Renal cortical epithelial cell (primary cell): ENCODE results near the gene CLEC11A. TPM values are rescaled to one million over a fixed set of nuclear protein-coding genes. Genes with fewer than 3 reads are reported as not detected.

Experiments
- DNase-seq: peaks from one replicate; pipeline ENCODE4 v3.0.0-alpha.2; 2011; ENCODE audit warnings: low read depth
- total RNA-seq: library from RNA; depleted of rRNA; stranded (reverse); fragments of >200 nt; gene quantifications from 2 replicates; pipeline ENCODE4 v1.2.3, GENCODE V29; 2014

The CLEC11A gene, protein sequence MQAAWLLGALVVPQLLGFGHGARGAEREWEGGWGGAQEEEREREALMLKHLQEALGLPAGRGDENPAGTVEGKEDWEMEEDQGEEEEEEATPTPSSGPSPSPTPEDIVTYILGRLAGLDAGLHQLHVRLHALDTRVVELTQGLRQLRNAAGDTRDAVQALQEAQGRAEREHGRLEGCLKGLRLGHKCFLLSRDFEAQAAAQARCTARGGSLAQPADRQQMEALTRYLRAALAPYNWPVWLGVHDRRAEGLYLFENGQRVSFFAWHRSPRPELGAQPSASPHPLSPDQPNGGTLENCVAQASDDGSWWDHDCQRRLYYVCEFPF
- 0.15 and 0.52 TPM in 2 replicates for total RNA-seq

DNA sequence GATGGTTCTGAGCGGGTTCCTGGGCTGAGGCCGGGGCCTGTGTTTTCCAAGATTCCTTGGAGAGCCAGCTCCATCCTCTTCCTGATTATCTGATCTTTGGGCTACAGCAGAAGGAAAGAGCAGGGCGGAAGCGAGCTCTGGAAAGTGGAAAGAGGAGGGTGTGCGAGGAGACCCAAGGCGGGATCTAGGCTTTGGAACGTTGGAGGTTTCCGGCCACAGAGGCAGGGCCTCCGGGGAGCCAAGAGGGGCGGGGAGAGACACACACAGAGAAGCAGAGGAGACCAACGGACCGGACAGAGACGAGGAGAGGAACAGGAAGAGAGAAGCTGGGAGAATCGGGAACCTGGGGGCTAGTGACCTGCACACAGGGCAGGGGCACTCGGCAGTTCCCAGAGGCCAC, at the start of gene CLEC11A:
Gene CLEC11A, plus strand, starts transcription at position 296 of the 400 bp plus-strand sequence. CDS start 162 bp downstream, outside the sequence.
- no peak for DNase-seq

DNA sequence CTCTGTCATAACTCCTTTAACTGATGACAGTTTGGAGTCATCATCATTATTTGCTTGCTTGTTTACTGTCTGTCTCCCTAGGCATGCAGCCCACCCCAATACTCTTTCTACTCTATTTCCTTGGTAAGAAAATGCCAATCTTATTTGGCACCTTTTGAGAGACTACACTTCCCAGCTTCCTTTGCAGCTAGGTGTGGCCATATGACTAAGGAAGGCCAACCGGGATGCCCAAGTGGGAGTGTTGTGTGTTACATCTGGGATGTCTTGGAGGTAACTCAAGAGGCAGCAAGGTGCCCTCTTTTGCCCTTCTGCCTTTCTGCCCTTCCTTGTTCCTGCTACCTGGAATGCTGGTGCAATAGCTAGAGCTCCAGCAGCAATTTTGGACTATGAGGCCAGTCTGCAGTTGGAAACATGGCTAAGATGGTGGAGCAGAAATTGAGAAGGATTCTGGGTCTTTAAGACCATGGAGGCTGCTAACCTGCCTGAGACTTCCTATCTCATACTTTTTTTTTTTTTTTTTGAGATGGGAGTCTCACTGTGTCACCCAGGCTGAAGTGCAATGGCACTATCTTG, 46.5 kb upstream of the CLEC11A start:
- DNase-seq, result no peak

DNA sequence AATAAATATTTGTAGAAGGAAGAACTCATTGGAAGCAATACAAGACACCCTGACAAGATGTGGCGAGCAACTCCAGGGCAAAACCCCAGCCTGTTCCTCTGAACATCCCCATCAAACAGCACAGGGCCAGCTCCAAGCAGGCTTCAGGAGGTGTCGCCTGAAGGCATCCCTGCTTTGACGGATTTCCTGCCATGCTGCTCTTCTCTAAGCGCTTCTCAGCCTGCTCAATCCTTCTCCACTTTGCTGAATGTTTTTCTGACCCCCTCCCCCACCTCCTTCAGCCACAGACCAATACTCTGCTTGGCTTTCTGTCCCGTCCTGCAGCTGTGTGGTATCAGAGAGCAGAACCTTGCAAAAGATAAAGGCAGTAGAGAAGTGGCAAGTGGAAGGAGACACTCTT, 45.5 kb upstream of the CLEC11A start:
- DNase-seq, result no peak

DNA sequence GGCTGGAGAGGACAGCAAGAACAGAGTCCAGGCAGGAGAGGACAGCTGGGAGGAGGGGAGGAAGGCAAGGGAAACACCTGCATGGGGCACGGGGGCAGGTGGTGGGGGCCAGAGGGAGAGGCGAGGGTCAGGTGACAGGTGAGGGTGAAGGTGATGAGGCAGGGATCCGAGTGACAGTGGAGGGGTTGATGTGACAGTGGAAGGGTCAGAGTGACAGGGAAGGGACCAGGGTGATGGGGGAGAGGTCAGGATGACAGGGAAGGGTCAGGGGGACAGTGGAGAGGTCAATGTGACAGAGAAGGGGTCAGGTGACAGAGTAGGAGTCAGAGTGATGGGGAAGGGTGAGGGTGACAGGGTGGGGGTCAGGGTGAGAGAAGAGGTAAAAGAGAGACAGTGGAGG, 44.8 kb upstream of the CLEC11A start:
- no peak for DNase-seq

DNA sequence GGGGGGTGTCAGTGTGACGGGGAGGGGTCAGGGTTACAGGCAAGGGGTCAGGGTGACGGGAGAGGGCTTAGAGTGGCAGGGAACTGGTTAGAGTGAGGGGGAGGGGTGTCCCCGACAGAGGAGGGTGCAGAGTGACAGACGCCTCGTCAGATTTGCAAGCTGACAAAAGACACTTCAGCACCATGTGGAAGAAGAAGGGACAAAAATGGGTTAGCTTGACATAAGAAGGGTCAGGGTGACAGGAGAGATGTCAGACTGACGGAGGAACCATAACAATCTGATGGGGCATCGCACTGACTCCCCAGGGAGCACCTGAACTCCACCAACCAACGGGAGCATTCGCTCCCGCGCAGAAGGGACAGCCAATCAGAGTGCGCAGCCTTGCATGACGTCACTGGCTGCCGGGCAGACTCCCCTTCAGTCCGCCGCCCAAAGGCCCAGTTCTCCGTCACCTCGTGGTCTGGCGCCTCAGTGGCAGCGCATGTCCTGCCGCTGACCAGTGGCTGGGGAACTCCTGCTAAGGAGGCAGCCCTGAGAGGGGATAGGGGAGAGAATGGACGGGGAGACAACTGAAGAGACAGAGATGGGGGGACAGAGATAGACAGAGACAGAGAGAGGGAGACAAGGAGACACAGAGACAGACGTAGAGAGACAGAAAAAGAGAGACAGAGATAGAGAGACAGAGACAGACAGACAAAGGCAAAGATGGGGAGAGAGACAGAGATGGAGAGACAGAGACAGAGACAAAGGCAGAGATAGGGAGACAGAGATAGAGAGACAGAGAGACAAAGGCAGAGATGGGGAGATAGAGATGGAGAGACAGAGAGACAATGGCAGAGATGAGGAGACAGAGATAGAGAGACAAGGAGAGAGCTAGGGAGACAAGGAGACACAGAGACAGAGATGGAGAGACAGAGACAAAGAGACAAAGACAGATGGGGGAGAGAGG, 43.7 kb upstream of the CLEC11A start:
- peak; percentile 33 for DNase-seq

DNA sequence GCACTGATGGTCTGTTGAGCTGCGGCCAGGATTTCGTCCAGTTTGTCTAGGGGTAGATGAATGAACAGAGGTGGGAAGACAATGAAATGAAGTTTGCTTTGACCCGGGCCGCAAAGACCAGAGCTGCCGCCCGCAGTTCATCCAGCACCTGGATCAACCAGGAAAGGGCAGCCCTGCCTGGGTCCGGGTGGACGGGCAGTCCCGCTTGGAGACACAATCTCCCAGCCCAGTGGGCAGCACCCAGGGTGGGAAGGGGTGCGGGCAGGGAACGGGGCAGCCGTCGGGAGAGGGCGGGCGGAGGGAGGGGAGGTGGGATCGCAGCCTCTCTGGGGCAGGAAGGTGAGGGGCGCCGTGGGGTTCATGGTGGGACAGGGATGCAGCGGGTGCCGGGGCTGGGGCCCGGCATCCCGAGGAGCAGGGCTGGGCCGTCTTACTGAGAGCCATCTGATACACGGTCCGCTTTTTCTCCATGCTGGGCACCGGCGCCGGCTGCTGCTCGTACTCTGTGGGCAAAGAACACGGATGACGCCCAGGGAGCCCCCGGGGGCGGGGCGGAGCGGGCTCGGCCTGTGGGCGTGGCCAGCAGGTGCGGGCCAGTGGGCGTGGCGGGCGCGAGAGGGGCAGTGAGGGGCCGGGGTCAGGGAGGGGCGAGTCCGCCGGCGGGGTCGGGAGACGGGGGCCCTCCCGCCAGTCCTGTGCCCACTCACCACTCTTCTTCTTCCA, 36.7 kb upstream of the CLEC11A start:
- DNase-seq, result no peak

DNA sequence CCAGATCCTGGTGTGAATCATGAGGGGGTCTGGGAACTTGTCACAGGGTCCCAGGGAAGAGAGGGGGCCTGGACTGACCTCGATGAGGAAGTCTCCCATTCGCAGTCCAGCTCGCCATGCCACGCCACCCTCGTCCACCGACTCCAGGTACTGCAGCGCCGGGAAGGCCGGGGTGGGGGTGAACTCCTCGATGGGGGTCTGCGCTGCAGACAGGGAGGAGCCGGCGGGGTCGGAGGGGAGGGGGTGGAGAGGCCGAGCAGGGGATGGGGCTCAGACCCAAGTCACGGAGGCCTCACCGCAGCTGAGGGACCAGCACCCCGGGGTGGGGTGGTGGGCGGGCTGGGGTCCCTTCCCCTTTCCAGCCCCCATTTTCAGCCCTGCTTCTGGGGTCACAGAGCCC, 34.4 kb upstream of the CLEC11A start:
- no peak for DNase-seq

DNA sequence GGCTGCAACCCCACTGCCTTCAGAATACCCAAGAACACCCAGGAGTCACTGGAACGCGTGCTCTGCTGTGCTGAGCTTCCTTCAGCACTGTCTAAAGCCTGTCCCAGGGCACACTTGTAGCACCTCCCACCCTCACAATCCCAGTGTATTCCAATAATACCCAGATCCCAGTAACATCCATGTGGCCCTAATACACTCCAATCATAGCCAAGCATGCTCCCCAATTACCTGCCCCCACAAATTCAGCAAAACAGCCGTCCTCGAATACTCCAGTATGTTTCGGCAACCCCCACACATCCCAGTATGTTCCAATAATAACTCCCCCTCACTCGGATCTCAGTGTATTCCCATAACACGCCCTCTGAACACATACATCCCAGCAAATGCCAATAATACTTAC, 32.7 kb upstream of the CLEC11A start:
- DNase-seq, result no peak

DNA sequence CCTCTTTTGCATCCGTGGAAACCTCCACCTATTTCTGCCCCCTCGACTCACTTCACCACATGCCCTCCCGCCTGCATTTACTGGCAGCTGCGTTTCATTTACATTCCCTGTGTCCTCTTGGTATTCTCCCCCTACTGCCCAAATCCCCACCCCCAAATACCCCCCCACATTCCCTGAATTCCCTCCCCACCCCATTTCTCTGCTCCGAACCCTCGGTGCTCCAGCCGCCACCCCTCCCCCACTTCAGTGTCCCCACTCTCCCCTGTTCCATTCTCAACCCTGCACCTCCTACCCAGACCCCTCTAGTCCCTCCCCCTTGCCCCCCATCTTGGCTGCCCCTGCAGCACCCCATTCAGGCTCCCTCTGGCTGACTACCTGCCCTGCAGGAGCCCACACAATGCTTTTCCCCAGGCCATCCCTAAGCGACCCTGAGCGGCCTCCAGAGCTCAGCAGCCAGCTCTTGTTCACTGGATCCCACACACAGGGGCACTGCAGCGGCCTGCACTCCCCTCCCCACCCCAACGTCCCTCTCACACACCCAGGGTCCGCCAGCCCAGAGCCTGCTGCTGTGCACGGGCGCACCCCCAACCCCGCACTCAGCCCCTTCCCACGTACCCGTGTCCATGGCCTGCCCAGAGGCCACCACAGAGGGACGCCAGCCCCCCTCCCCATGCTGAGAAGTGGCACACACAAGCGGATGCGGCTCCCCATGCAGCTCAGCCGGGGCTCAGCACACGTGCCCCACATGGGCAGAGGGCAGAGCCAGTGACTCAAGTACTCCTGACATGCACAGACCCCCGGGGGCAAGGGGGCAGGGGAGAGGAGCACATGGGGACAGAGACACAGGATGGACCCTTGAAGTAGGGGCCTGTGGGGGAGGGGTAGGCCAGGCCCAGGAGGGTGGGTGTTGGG, 29.8 kb upstream of the CLEC11A start:
- DNase-seq, result no peak

DNA sequence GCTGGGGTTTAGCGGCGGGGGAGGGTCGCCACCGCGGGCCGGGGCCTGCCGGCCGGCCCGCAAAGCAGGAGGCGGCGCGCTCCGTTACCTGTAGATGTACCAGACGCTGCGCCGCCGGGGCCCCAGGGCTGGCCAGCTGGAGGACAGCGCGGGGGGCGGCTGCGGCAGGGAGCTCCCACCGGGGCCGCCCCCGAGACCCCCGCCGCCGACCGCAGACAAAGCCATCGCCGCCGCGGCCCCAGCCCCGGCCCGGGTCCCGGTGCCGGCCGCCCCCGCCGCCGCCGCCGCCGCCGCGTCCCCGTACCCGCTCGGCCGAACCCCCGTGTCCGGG, 28.4 kb upstream of the CLEC11A start:
- no peak for DNase-seq

DNA sequence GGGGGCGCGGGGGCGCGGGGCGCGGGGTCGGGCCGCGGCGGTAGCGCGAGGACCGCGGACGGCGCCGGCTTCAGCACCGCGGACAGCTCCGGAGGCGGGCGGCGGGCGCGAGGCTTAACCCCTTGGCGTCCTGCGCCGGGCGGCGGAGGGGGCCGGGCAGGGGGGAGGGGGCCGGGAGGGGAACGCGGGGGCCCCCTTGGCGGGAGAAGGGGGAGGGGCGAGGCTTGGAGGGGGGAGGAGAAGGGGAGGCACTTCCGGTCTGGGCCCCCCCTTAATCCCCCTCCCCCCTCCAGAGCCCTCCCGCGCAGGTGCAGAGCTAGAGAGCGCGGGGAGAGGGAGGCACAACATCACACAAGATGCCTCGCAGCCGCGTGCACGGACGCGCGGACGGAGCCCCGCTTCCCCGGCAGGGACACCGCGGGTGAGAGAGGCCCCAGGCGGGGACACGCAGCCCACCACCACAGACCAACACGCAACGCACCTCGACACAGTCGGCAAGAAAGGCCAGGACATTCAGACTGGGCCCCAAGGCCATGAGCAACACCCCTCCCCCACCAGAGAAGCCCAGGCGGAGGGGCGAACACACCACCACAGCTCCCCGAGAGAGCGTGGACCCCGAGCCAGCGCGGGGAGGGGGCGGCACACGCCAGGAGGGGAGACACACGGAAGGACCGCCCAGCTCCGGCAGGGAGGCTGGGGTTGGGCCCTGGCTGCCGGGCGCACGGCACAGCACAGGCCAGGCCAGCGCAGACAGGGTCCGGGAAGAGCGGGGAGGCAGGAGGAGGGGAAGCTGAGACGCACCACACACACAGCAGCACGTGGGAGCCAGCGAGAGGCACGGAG, 27.7 kb upstream of the CLEC11A start:
- DNase-seq, result no peak

DNA sequence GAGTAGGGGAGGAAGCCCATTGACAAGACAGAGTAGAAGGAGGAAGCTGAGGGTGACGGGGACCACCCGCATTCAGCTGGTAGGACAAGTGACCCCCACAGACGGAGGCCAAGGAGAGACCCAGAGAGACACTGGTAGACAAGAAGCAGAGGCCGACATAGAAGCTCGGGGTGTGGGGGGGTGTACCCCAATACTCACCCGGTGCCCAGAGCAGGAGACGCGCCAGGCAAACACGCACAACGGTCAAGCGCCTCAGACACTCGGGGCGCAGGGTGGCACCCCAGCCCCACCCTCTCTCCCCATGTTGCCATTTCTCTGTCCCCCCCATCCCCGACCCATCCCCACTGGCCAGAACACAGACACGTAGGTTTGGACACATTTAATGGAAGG, 27.1 kb upstream of the CLEC11A start:
- no peak for DNase-seq

DNA sequence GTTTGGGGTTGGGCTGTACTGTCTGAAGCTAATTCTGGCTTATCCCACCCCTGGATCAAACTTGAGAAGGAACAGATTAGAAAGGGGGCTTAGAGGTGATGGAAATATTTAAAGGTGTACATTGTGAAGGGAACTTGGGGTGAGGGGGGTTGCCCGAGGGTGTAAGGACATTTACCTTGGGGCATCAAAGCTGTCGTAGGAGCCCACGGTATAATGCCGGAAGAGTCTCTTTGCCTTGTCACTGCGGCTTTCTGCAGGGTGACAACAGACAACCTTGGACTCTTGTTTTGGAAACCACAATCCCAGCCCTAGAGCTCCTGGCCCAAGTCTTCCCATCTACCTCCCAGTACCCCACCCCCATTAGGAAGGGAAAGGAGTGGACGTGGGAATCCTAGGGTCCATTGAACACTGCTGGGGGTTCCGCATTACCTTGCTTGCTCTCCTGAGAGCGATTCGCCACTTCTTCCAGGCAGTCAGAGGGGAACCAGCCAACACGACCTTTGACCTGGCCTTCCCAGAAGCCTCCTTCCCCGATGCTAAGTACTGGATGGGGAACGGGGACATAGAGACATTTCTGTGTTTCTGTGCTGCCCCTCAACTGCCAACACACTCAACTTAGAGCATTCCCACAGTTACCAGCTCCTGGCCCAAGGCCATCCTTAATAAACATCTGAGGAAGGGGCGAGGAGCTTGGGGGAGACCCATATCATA, 25.6 kb upstream of the CLEC11A start:
- no peak for DNase-seq

DNA sequence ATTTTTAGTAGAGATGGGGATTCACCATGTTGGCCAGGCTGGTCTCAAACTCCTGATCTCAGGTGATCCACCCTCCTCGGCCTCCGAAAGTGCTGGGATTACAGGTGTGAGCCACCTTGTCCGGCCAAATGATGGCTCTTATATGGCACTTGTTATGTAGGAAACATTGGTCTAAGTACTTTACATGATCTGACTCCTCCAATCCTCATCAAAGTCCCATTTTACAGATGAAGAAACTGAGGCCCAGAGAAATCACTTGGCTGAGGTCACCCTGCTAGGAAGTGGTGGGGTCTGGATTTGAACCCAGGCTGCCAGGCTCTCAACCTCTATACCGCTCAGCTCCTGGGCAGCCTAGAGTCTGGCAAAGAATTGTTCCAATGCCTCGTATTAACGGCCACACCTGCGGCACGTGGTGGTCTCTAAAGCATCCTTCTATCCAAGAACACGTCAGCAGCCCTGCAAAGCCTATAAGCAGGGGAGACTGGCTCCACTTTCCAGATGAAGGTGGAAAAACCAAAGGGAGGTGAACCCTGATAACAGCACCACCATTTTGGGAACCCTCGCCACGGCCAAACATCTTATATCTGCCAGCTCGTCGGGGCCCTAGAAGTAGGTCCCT, 21.7 kb upstream of the CLEC11A start:
- DNase-seq, result no peak

DNA sequence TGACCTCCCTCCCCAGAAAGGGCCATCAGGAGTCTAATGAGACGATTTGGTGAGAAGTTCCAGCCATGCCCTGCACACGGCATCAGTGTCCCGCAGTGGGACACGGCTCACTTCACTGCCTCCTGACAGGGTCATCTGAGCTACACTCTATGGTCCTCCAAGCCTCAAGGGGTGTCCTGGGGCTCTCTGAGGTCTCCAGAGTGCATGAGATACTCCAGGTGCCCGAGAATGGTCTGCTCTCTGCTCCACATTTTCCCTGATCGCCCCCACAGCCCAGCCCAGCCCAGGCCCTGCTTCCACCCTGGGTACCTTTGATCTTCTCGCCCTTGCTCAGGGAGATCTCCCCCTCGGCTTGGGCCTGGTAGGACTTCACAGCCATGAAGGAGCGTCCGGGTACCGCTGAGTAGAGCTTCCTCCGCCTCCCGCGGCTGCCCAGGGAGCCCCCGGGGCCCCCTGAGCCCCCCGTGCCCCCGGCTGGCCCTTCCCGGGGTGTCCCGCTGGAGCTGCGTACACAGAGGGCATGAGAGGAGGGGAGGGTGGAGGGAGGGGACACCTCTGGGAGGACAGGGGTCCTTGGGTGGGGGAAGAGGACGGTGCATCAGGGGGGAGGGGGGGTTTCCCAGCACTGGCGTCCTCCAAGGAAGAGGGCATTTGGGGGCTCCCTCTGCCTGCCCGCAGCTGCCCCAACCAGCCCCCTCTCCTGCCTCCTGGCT, 20.9 kb upstream of the CLEC11A start:
- no peak for DNase-seq

DNA sequence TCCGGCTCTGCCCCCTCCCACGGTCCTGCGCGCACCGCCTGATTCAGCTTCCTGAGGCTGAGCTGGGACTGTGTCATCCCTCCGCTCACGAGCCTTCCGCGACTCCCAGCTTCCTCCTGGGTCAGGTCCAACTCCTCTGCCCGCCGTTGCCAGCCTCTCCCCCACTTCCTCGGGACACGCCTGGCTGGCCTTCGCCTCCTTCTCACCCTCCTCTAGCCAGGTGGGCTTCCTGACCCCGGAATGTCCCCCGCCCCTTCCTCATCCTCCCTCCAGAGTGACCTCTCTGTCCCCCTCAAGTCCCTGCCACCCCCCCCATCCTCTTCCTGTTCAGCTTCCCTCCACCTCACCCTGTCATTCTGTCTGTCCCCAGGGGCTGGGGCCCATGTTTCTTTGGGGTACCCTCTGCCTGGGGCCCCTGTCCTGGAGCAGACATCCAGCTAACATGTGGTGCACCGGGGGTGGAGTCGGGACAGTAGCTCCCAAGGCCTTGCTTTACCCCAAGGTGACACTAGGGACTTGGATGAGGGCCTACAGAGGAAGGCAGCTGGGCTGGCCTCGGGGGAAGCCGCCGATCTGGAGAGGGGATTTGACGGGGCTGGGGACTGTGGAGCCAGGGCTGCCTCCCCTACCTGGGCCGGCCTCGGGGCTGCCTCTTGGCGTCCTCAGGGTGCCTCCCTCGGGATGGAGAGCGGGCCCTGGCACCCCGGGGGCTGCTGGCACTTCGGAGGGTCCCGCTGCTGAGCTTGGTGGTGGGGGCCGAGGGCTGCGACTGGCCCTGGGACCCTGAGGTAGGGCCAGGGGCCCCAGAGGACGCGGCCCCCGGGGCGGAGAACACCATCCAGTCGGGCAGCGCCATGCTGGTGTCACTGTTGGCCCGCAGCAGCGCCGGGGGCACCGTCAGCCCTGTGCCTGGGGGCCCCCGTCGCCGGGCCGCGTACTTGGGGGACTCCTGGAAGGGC, 20.0 kb upstream of the CLEC11A start:
- peak; percentile 21 for DNase-seq
